ENCODE data around the gene SORCS2. TPM values are rescaled to one million over a fixed set of nuclear protein-coding genes. Genes with fewer than 3 reads are reported as not detected.
"Not testable (repeated sequence)": the region's sequence is repeated elsewhere in the genome, so short reads cannot be mapped to it uniquely, and the experiment has no call there.

The SORCS2 gene
- total RNA-seq, 2 donors from 2014 or later: 0.54 to 0.74 TPM

DNA sequence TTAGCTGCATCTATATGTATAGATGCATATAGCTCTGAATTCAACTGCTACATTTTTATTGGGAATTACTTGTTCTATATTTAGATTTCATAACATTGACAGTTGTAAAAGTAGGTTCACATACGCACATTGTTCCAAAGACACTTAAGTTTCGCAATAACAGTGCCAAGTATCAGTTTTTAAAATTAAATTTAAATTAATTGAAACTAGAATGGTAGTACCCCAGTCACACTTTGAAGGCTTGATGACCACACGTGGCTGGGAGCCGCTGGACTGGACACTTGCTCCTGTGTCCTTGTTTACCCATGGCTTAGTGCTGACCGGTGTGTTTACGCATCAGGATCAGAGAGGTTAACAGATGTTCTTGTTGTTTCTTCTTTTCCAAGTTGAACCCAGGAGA lies 383.1 kb downstream of the SORCS2 start:
- H3K27ac ChIP-seq: no peak overlapping the region
- H3K9me3 ChIP-seq: no peaks in the 10 kb centered on the region
- TF ChIP-seq, protein P1, sequence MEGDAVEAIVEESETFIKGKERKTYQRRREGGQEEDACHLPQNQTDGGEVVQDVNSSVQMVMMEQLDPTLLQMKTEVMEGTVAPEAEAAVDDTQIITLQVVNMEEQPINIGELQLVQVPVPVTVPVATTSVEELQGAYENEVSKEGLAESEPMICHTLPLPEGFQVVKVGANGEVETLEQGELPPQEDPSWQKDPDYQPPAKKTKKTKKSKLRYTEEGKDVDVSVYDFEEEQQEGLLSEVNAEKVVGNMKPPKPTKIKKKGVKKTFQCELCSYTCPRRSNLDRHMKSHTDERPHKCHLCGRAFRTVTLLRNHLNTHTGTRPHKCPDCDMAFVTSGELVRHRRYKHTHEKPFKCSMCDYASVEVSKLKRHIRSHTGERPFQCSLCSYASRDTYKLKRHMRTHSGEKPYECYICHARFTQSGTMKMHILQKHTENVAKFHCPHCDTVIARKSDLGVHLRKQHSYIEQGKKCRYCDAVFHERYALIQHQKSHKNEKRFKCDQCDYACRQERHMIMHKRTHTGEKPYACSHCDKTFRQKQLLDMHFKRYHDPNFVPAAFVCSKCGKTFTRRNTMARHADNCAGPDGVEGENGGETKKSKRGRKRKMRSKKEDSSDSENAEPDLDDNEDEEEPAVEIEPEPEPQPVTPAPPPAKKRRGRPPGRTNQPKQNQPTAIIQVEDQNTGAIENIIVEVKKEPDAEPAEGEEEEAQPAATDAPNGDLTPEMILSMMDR (IDR thresholded peaks at IDR 0.05): no peak
- no peak overlapping the region for H3K9ac ChIP-seq (ENCODE audit: low read depth in 2 of 2, low read length in 2 of 2)
- intact Hi-C loops (cut with DNase I): no loop called here
- H3K27me3 ChIP-seq: no peaks in the 10 kb centered on the region
- H3K4me1 ChIP-seq: no peaks in the 10 kb centered on the region
- H3K36me3 ChIP-seq: no peaks in the 10 kb centered on the region
- DNase-seq: no peak
- H3K4me3 ChIP-seq: no peak overlapping the region

DNA sequence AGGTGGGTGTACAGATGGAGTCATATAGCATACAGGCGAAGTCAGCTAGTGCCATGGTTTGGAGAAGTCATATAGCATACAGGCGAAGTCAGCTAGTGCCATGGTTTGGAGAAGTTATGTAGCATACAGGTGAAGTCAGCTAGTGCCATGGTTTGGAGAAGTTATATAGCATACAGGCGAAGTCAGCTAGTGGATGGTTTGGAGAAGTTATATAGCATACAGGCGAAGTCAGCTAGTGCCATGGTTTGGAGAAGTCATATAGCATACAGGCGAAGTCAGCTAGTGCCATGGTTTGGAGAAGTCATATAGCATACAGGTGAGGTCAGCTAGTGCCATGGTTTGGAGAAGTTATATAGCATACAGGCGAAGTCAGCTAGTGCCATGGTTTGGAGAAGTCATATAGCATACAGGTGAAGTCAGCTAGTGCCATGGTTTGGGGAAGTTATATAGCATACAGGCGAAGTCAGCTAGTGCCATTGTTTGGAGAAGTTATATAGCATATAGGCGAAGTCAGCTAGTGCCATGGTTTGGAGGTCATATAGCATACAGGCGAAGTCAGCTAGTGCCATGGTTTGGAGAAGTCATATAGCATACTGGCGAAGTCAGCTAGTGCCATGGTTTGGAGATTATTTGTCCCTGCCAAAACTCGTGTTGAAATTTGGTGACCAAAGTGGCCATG lies 385.2 kb downstream of the SORCS2 start:
- H3K27ac ChIP-seq; H3K36me3 ChIP-seq; H3K27me3 ChIP-seq; intact Hi-C loops (cut with DNase I); H3K4me3 ChIP-seq; H3K9ac ChIP-seq (ENCODE audit: low read depth in 2 of 2, low read length in 2 of 2); H3K4me1 ChIP-seq; DNase-seq; H3K9me3 ChIP-seq: not testable (repeated sequence)

GRCh38 chr4:7581477-7581876 lies 389.1 kb downstream of the SORCS2 start:
- no peak overlapping the region for H3K4me3 ChIP-seq
- DNase-seq: no peak
- TF ChIP-seq, protein P1 (IDR thresholded peaks at IDR 0.05): no peak
- intact Hi-C loops (cut with DNase I): no loop called here
- H3K36me3 ChIP-seq: no peaks in the 10 kb centered on the region
- no peak overlapping the region for H3K27ac ChIP-seq
- H3K4me1 ChIP-seq: no peaks in the 10 kb centered on the region
- H3K9me3 ChIP-seq: no peaks in the 10 kb centered on the region
- no peaks in the 10 kb centered on the region for H3K27me3 ChIP-seq
- no peak overlapping the region for H3K9ac ChIP-seq (ENCODE audit: low read depth in 2 of 2, low read length in 2 of 2)

GRCh38 chr4:7582313-7583097 lies 390.2 kb downstream of the SORCS2 start:
- H3K9me3 ChIP-seq: no peaks in the 10 kb centered on the region
- H3K9ac ChIP-seq (ENCODE audit: low read depth in 2 of 2, low read length in 2 of 2): no peak overlapping the region
- H3K27me3 ChIP-seq: no peaks in the 10 kb centered on the region
- TF ChIP-seq, protein P1 (IDR thresholded peaks at IDR 0.05): no peak
- DNase-seq: no peak
- intact Hi-C loops (cut with DNase I): no loop called here
- H3K4me1 ChIP-seq: no peaks in the 10 kb centered on the region
- no peaks in the 10 kb centered on the region for H3K36me3 ChIP-seq
- no peak overlapping the region for H3K27ac ChIP-seq
- no peak overlapping the region for H3K4me3 ChIP-seq

GRCh38 chr4:7584098-7584497 lies 391.8 kb downstream of the SORCS2 start:
- no peaks in the 10 kb centered on the region for H3K9me3 ChIP-seq
- H3K4me3 ChIP-seq: no peak overlapping the region
- no peaks in the 10 kb centered on the region for H3K36me3 ChIP-seq
- no peak overlapping the region for H3K27ac ChIP-seq
- H3K9ac ChIP-seq (ENCODE audit: low read depth in 2 of 2, low read length in 2 of 2): no peak overlapping the region
- intact Hi-C loops (cut with DNase I): no loop called here
- no peak for DNase-seq
- H3K4me1 ChIP-seq: no peaks in the 10 kb centered on the region
- no peaks in the 10 kb centered on the region for H3K27me3 ChIP-seq
- TF ChIP-seq, protein P1 (IDR thresholded peaks at IDR 0.05): no peak

- Histone ChIP-seq H3K9me3 (no peaks in the 10 kb centered on the region), H3K27me3 (no peaks in the 10 kb centered on the region), H3K4me3 (no peak overlapping the region), H3K36me3 (no peaks in the 10 kb centered on the region), H3K4me1 (no peaks in the 10 kb centered on the region), H3K9ac (ENCODE audit: low read depth in 2 of 2, low read length in 2 of 2) (no peak overlapping the region), H3K27ac (no peak overlapping the region)
- TF ChIP-seq, protein P1 (IDR thresholded peaks at IDR 0.05): no peak
- intact Hi-C loops (cut with DNase I): no loop called here
- DNase-seq: no peak
These were observed 392.3 kb downstream of the SORCS2 start for GRCh38 chr4:7584606-7585159.
